ENCODE results near the gene COQ3.

GRCh38 chr6:99407076-99407475 is 13.1 kb upstream of the COQ3 start:
- TF ChIP-seq CTCF (IDR thresholded peaks at IDR 0.05; ENCODE audit: poor library complexity, severe bottlenecking) (no peak), RAD21 (conservative IDR thresholded peaks at IDR 0.05) (no peak), POLR2AphosphoS5 (IDR thresholded peaks at IDR 0.05) (no peak), SMC3 (conservative IDR thresholded peaks at IDR 0.05; ENCODE audit: poor library complexity) (no peak), EP300 (conservative IDR thresholded peaks at IDR 0.05; ENCODE audit: poor library complexity, severe bottlenecking) (no peak), EZH2 (IDR thresholded peaks at IDR 0.05; ENCODE audit: borderline replicate concordance, insufficient read depth, low read length, poor library complexity, severe bottlenecking) (no peak), TAF1 (IDR thresholded peaks at IDR 0.05; ENCODE audit: low read depth) (no peak), MXI1 (conservative IDR thresholded peaks at IDR 0.05; ENCODE audit: poor library complexity, severe bottlenecking) (no peak)

All from neural cell (in vitro differentiated cells).